GM12878 (cell line): ENCODE data around the gene BOD1L1. TPM values are rescaled to one million over a fixed set of nuclear protein-coding genes. Genes with fewer than 3 reads are reported as not detected.

Experiments used
- ATAC-seq: fragments of 200-7000 bp; cut with Tn5 transposase; 3 replicates; pipeline ENCODE4 v1.9.1; 2020; ENCODE audit warnings: mild to moderate bottlenecking, moderate library complexity
- BruUV-seq: library from RNA; stranded (reverse); fragments of 400-500 nt; replicated peaks from 2 replicates; lab custom pipeline; 2021; lab: Mats Ljungman, UMichigan
- CTCF ChIA-PET: fragments of 300-600 bp; sonication (Branson Sonifier 250); formaldehyde crosslinking; extraction: SDS; loops from one replicate; lab custom pipeline; 2021; ENCODE audit warnings: inconsistent platforms; lab: Yijun Ruan, JAX
- POLR2A ChIA-PET: fragments of 350-600 bp; formaldehyde crosslinking; extraction: SDS; loops from one replicate; lab custom pipeline; 2021; ENCODE audit warnings: inconsistent platforms; lab: Charles Lee
- RAD21 ChIA-PET: fragments of 300-600 bp; sonication (Branson Sonifier 250); formaldehyde crosslinking; loops from one replicate; lab custom pipeline; 2023; ENCODE audit warnings: antibody characterized with exemption; ENCODE audit not compliant: unreplicated experiment; lab: Charles Lee
- SMC1A ChIA-PET: fragments of 300-600 bp; sonication (Branson Sonifier 250); formaldehyde crosslinking; loops from one replicate; lab custom pipeline; 2023; ENCODE audit not compliant: unreplicated experiment, uncharacterized antibody; lab: Charles Lee
- DNase-seq: peaks from one replicate; pipeline ENCODE4 v3.0.0-alpha.2; 2011; ENCODE audit warnings: low read depth, low spot score
- FAIRE-seq: peaks from 3 replicates; lab custom pipeline; 2011; peaks lifted over from hg19 to GRCh38; lab: Jason Lieb, UNC
- H2AFZ ChIP-seq: 2 replicates; pipeline ENCODE4 v1.6.0; 2011; ENCODE audit warnings: low read depth, low read length, control low read depth; ENCODE audit not compliant: control insufficient read depth
- H3K27ac ChIP-seq: 2 replicates; pipeline ENCODE4 v1.5.1; 2011; ENCODE audit warnings: control low read depth; ENCODE audit not compliant: control insufficient read depth, insufficient read depth
- H3K27me3 ChIP-seq, 2 experiments: replicated peaks in 1 of 2; 2 replicates each; pipeline versions ENCODE4 v1.6.0 to v1.6.1; 2011; ENCODE audit warnings: low read length in 1 of 2; ENCODE audit not compliant: control insufficient read depth in 2 of 2, insufficient read depth in 2 of 2
- H3K36me3 ChIP-seq, 2 experiments: 2 replicates each; pipeline ENCODE4 v1.5.1; 2011; ENCODE audit warnings: low read length in 1 of 2; ENCODE audit not compliant: control insufficient read depth in 2 of 2, insufficient read depth in 2 of 2
- H3K4me1 ChIP-seq: 2 replicates; pipeline ENCODE4 v1.6.1; 2011; ENCODE audit warnings: mild to moderate bottlenecking, low read length, moderate library complexity, mixed read lengths; ENCODE audit not compliant: control insufficient read depth, insufficient read depth
- H3K4me2 ChIP-seq: 2 replicates; pipeline ENCODE4 v1.6.0; 2011; ENCODE audit warnings: control low read depth; ENCODE audit not compliant: control insufficient read depth, insufficient read depth
- H3K4me3 ChIP-seq: fragments of 200-600 bp; sonication (generic); 2 replicates; pipeline ENCODE4 v1.5.1; 2016
- H3K79me2 ChIP-seq: 2 replicates; pipeline ENCODE4 v1.6.0; 2011; ENCODE audit warnings: low read length; ENCODE audit not compliant: control insufficient read depth, insufficient read depth
- H3K9ac ChIP-seq: 2 replicates; pipeline ENCODE4 v1.8.0; 2011; ENCODE audit warnings: low read length, control low read depth, mixed read lengths; ENCODE audit not compliant: control insufficient read depth, insufficient read depth
- H3K9me3 ChIP-seq: replicated peaks from 3 replicates; pipeline ENCODE4 v1.5.1; 2011; ENCODE audit warnings: mild to moderate bottlenecking, low read length; ENCODE audit not compliant: control insufficient read depth, insufficient read depth
- H4K20me1 ChIP-seq: 2 replicates; pipeline ENCODE4 v1.6.0; 2011; ENCODE audit not compliant: control insufficient read depth, insufficient read depth
- CBX3 ChIP-seq: fragments of 200-600 bp; sonication (generic); IDR thresholded peaks from 2 replicates; pipeline ENCODE4 v1.6.1; 2016; ENCODE audit warnings: low read depth, borderline replicate concordance
- CEBPB ChIP-seq, 2 experiments: fragments of 150-350 bp in 1 of 2; IDR thresholded peaks; 2 replicates each; pipeline ENCODE4 v1.6.1; 2012 to 2014; ENCODE audit warnings: low read depth in 2 of 2, low read length in 2 of 2, borderline replicate concordance in 1 of 2, inconsistent platforms in 1 of 2
- MEF2A ChIP-seq: IDR thresholded peaks from 2 replicates; pipeline ENCODE4 v1.6.1; 2011; ENCODE audit warnings: low read depth, mild to moderate bottlenecking, low read length, moderate library complexity; ENCODE audit not compliant: insufficient read depth
- MYC ChIP-seq: IDR thresholded peaks from 2 replicates; pipeline ENCODE4 v1.6.1; 2011; ENCODE audit warnings: mild to moderate bottlenecking, low read length, moderate library complexity, inconsistent platforms; ENCODE audit not compliant: insufficient read depth, insufficient replicate concordance, insufficient read length, severe bottlenecking
- POLR2A ChIP-seq: IDR thresholded peaks from 2 replicates; pipeline ENCODE4 v1.6.1; 2011; ENCODE audit warnings: low read depth, mild to moderate bottlenecking, low read length
- RUNX3 ChIP-seq: IDR thresholded peaks from 2 replicates; pipeline ENCODE4 v1.6.1; 2012; ENCODE audit warnings: low read length, inconsistent platforms
- WGBS: methylation state at CpG from one replicate; pipeline ENCODE4 v1.1.6; 2016; ENCODE audit warnings: low lambda C conversion rate; ENCODE audit not compliant: insufficient replicate concordance, insufficient coverage; ENCODE audit errors: missing lambda C conversion rate; 5-methylcytosine and 5-hydroxymethylcytosine counted together
- in situ Hi-C: fragments of 300-500 bp; cut with MboI; formaldehyde crosslinking; loops from 9 replicates; pipeline ENCODE4 v1.14.3; 2018; ENCODE audit warnings: mixed read lengths
- intact Hi-C: fragments of 100-400 bp; cut with micrococcal nuclease; formaldehyde crosslinking; loops from one replicate; pipeline ENCODE4 v1.14.2; 2022; ENCODE audit not compliant: unreplicated experiment
- polyA plus RNA-seq, 11 experiments: library from polyadenylated mRNA; depleted of rRNA in 4 of 11; unstranded in 6 of 11; stranded (reverse) in 5 of 11; fragments of >200 nt; fragmentation: Nextera tagmentation in 4 of 11; fragmentation: Illumina TruSeq in 1 of 11; extraction: Ambion mirVana in 4 of 11; extraction: Trizol in 1 of 11; gene quantifications; 1 replicate in 1 of 11; 2 replicates in 10 of 11; pipeline versions ENCODE4 v1.2.1 to v1.2.3, GENCODE V29; 2011 to 2016; ENCODE audit warnings: inconsistent platforms in 2 of 11, missing spikeins in 2 of 11, low read depth in 1 of 11
- total RNA-seq, 4 experiments: library from RNA; depleted of rRNA in 3 of 4; stranded (reverse); fragments of >200 nt in 3 of 4; fragmentation: Illumina TruSeq in 1 of 4; extraction: Trizol in 1 of 4; gene quantifications; 2 replicates each; pipeline versions ENCODE4 v1.2.1 to v1.2.3, GENCODE V29; 2013 to 2021

The BOD1L1 gene
- total and polyA plus RNA-seq, 10 of the 15 experiments (the other 5 are each of a cell fraction or from before 2014, with no cell fraction given), result 6.8 to 41.6 (median 24.3) TPM

DNA sequence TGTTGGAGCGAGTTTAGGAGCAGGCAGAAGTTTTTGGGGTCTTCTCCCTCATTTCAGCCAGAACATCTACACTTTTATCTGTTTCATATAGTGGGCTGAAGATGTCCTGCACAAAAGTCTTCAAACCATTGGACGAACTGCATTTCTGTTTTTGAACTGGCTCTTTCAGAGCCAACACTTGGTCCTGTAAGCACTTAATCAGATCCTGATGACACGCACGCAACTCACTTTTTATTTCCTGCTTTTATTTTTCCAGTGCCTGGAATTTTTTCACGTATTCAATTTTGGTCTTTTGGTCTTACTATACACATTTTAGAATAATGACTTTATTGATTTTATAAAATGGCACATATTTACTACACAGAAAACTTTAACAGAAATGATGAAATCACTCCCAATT lies 43.0 kb downstream of the BOD1L1 start:
- in situ Hi-C loops, result no loop called here
- ChIA-PET CTCF (interaction anchor here (1.3 kb wide), 1 partner anchor 70 kb away, joined by 3 read pairs; no protein-coding TSS in a partner anchor), SMC1A (no interaction called here), RAD21 (no interaction called here), POLR2A (no interaction called here)
- H3K4me3 ChIP-seq, result no peak overlapping the region
- no peaks in the 10 kb centered on the region for H3K4me1 ChIP-seq
- WGBS, result 95% methylated on average over 5 of the region's 5 CpGs
- no peaks in the 10 kb centered on the region for H3K9me3 ChIP-seq
- FAIRE-seq (no peak), DNase-seq (no peak), ATAC-seq (no peak)
- H4K20me1 ChIP-seq, result no peaks in the 10 kb centered on the region
- H3K27me3 ChIP-seq, result no peaks in the 10 kb centered on the region
- peaks cover 2 to 17% of the 10 kb centered on the region in 2 experiments for H3K36me3 ChIP-seq
- BruUV-seq, result no TSS peak
- no peak overlapping the region for H2AFZ ChIP-seq
- intact Hi-C loops, result no loop called here
- no peaks in the 10 kb centered on the region for H3K79me2 ChIP-seq
- no peak overlapping the region for H3K9ac ChIP-seq
- no peak overlapping the region for H3K27ac ChIP-seq
- TF ChIP-seq RUNX3 (no peak), MYC (no peak), MEF2A (no peak), CEBPB (IDR thresholded peaks at IDR 0.05; ENCODE audit: borderline replicate concordance in 1 of 2, low read depth in 2 of 2, low read length in 2 of 2) (no peak), POLR2A (no peak)
- no peak overlapping the region for H3K4me2 ChIP-seq

DNA sequence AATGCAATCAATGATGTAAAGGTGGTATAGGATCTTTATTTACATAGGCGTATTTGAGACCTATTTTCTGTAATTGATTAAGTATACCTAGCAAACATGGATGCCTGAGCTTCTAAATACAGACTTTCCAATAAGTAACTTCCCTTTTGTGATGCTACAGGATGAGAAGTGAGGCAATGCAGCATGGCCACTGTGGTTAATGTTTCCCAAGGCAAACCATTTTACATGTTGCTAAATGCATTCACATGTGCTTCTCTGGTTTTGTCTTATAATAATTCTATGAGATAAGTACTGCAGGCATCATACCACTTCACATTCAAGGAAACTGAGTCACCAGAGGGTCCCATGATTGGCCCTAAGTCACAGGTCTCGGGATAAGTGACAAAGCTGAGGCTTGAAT lies 47.5 kb downstream of the BOD1L1 start:
- ChIA-PET SMC1A (no interaction called here), POLR2A (no interaction called here)
- H3K79me2 ChIP-seq, result no peaks in the 10 kb centered on the region
- no peaks in the 10 kb centered on the region for H3K9me3 ChIP-seq
- no peak overlapping the region for H3K4me2 ChIP-seq
- H2AFZ ChIP-seq, result no peak overlapping the region
- FAIRE-seq, result no peak
- 97% methylated on average over 2 of the region's 2 CpGs for WGBS
- BruUV-seq, result no TSS peak
- no peaks in the 10 kb centered on the region for H3K27me3 ChIP-seq
- H4K20me1 ChIP-seq, result no peaks in the 10 kb centered on the region
- no peak for TF ChIP-seq CBX3
- TF ChIP-seq, all 136 proteins: peak for 0
- CTCF ChIA-PET, result no interaction called here
- in situ Hi-C loops (no loop called here), intact Hi-C loops (no loop called here)
- H3K36me3 ChIP-seq, result peaks cover 2 to 11% of the 10 kb centered on the region in 2 experiments; a peak in 2 of 4 replicates
- no peaks in the 10 kb centered on the region for H3K4me1 ChIP-seq
- RAD21 ChIA-PET, result no interaction called here
- DNase-seq, result no peak
- no peak for ATAC-seq
- H3K27ac ChIP-seq, result no peak overlapping the region
- H3K4me3 ChIP-seq, result no peak overlapping the region
- no peak overlapping the region for H3K9ac ChIP-seq
